ENCODE results near the gene DPYSL4.

Gene DPYSL4

GRCh38 chr10:132150777-132151176, 36.0 kb upstream of the DPYSL4 start:
- no peak overlapping the region for H3K4me3 ChIP-seq (ENCODE audit: low read depth, low read length)
- no peak for TF ChIP-seq CTCF (IDR thresholded peaks at IDR 0.05; ENCODE audit: low read depth, low read length)

GRCh38 chr10:132151286-132151950, 35.3 kb upstream of the DPYSL4 start:
- H3K4me3 ChIP-seq (ENCODE audit: low read depth, low read length), result no peak overlapping the region
- TF ChIP-seq CTCF (IDR thresholded peaks at IDR 0.05; ENCODE audit: low read depth, low read length), result no peak

GRCh38 chr10:132151951-132152505, 34.7 kb upstream of the DPYSL4 start:
- H3K4me3 ChIP-seq (ENCODE audit: low read depth, low read length), result no peak overlapping the region
- TF ChIP-seq CTCF (IDR thresholded peaks at IDR 0.05; ENCODE audit: low read depth, low read length), result no peak

- H3K4me3 ChIP-seq (ENCODE audit: low read depth, low read length), result no peak overlapping the region
- TF ChIP-seq CTCF (IDR thresholded peaks at IDR 0.05; ENCODE audit: low read depth, low read length), result no peak
Observed at GRCh38 chr10:132152896-132153580, 33.7 kb upstream of the DPYSL4 start.

GRCh38 chr10:132153616-132154217, 33.0 kb upstream of the DPYSL4 start:
- no peak overlapping the region for H3K4me3 ChIP-seq (ENCODE audit: low read depth, low read length)
- no peak for TF ChIP-seq CTCF (IDR thresholded peaks at IDR 0.05; ENCODE audit: low read depth, low read length)

- no peak for TF ChIP-seq CTCF (IDR thresholded peaks at IDR 0.05; ENCODE audit: low read depth, low read length)
Observed at GRCh38 chr10:132154440-132154839, 32.3 kb upstream of the DPYSL4 start.

GRCh38 chr10:132154931-132155330, 31.8 kb upstream of the DPYSL4 start:
- no peak overlapping the region for H3K4me3 ChIP-seq (ENCODE audit: low read depth, low read length)
- no peak for TF ChIP-seq CTCF (IDR thresholded peaks at IDR 0.05; ENCODE audit: low read depth, low read length)

More at GRCh38 chr10:132154440-132154839, 32.3 kb upstream of the DPYSL4 start:
- H3K4me3 ChIP-seq (ENCODE audit: low read depth, low read length), result no peak overlapping the region

Data from WI38 (cell line).